Measurements from ENCODE around the gene EHBP1. TPM values are rescaled to one million over a fixed set of nuclear protein-coding genes. Genes with fewer than 3 reads are reported as not detected.

The EHBP1 gene
- total RNA-seq, 1 donor from 2014 or later, result 63.4 TPM

DNA sequence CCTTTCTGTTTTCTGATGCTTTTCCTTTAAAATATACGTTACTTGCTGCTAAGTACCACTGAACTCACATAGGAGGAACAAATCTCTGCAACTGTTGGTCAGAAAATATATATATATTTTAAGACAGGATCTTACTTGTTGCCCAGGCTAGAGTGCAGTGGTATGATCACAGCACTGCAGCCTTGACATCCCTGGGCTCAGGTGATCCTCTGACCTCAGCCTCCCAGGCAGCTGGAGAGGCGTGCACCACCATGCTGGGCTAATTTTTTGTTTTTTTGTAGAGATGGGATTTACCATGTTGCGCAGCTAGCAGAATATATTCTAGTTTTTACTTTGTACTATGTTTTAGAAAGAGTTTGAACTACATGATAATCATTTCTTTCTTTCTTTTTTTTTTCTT lies 51.5 kb downstream of the EHBP1 start:
- Mint-ChIP-seq H3K4me1 (ENCODE audit: low read depth, unreplicated experiment) (no peaks in the 10 kb centered on the region), H3K27ac (ENCODE audit: unreplicated experiment) (no peak overlapping the region)

GRCh38 chr2:62760026-62760425 lies 54.5 kb downstream of the EHBP1 start:
- peaks cover 2% of the 10 kb centered on the region for H3K9me3 Mint-ChIP-seq (ENCODE audit: unreplicated experiment)
- H3K27me3 Mint-ChIP-seq (ENCODE audit: unreplicated experiment), result peaks cover 2% of the 10 kb centered on the region
- no peak for DNase-seq
- TF ChIP-seq, protein P1, sequence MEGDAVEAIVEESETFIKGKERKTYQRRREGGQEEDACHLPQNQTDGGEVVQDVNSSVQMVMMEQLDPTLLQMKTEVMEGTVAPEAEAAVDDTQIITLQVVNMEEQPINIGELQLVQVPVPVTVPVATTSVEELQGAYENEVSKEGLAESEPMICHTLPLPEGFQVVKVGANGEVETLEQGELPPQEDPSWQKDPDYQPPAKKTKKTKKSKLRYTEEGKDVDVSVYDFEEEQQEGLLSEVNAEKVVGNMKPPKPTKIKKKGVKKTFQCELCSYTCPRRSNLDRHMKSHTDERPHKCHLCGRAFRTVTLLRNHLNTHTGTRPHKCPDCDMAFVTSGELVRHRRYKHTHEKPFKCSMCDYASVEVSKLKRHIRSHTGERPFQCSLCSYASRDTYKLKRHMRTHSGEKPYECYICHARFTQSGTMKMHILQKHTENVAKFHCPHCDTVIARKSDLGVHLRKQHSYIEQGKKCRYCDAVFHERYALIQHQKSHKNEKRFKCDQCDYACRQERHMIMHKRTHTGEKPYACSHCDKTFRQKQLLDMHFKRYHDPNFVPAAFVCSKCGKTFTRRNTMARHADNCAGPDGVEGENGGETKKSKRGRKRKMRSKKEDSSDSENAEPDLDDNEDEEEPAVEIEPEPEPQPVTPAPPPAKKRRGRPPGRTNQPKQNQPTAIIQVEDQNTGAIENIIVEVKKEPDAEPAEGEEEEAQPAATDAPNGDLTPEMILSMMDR (IDR thresholded peaks at IDR 0.05; ENCODE audit: partially characterized antibody, unreplicated experiment), result no peak
- H3K4me3 Mint-ChIP-seq (ENCODE audit: unreplicated experiment), result no peak overlapping the region
- H3K4me1 Mint-ChIP-seq (ENCODE audit: low read depth, unreplicated experiment), result no peaks in the 10 kb centered on the region
- peaks cover 4% of the 10 kb centered on the region for H3K36me3 Mint-ChIP-seq (ENCODE audit: unreplicated experiment)
- no peak overlapping the region for H3K27ac Mint-ChIP-seq (ENCODE audit: unreplicated experiment)

More for the DNA sequence above, 51.5 kb downstream of the EHBP1 start:
- Mint-ChIP-seq H3K36me3 (ENCODE audit: unreplicated experiment) (peaks cover 14% of the 10 kb centered on the region), H3K9me3 (ENCODE audit: unreplicated experiment) (peaks cover 5% of the 10 kb centered on the region), H3K27me3 (ENCODE audit: unreplicated experiment) (peaks cover 4% of the 10 kb centered on the region), H3K4me3 (ENCODE audit: unreplicated experiment) (no peak overlapping the region)
- TF ChIP-seq, protein P1 (IDR thresholded peaks at IDR 0.05; ENCODE audit: partially characterized antibody, unreplicated experiment), result no peak
- DNase-seq, result no peak

DNA sequence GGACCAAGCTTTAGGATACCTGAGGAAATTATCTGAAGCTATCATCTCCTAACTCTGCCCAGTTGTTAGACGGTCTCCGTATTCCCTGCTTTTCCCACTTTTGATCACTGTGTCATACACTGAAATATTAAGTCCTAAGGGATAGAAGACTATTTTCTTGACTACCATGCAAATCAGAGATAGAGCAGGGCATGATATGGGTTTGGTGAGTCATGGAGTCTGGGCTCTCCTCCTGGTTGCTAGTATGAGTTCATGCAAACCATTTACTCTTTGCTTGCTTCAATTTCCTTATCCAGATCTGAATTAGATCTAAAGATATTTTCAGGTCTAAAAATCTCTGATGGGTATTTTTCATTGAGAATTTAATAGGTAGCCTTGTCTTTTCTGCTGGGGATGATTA lies 55.0 kb downstream of the EHBP1 start:
- DNase-seq, result no peak
- Mint-ChIP-seq H3K36me3 (ENCODE audit: unreplicated experiment) (no peaks in the 10 kb centered on the region), H3K27ac (ENCODE audit: unreplicated experiment) (no peak overlapping the region), H3K4me1 (ENCODE audit: low read depth, unreplicated experiment) (no peaks in the 10 kb centered on the region), H3K4me3 (ENCODE audit: unreplicated experiment) (no peak overlapping the region), H3K27me3 (ENCODE audit: unreplicated experiment) (peaks cover 2% of the 10 kb centered on the region), H3K9me3 (ENCODE audit: unreplicated experiment) (peaks cover 2% of the 10 kb centered on the region)
- TF ChIP-seq, protein P1 (IDR thresholded peaks at IDR 0.05; ENCODE audit: partially characterized antibody, unreplicated experiment), result no peak

- Mint-ChIP-seq H3K4me1 (ENCODE audit: low read depth, unreplicated experiment) (no peaks in the 10 kb centered on the region), H3K4me3 (ENCODE audit: unreplicated experiment) (no peak overlapping the region), H3K27ac (ENCODE audit: unreplicated experiment) (no peak overlapping the region), H3K36me3 (ENCODE audit: unreplicated experiment) (peaks cover 4% of the 10 kb centered on the region), H3K9me3 (ENCODE audit: unreplicated experiment) (peaks cover 2% of the 10 kb centered on the region), H3K27me3 (ENCODE audit: unreplicated experiment) (peaks cover 2% of the 10 kb centered on the region)
- no peak for DNase-seq
- TF ChIP-seq, protein P1 (IDR thresholded peaks at IDR 0.05; ENCODE audit: partially characterized antibody, unreplicated experiment), result no peak
These were observed 60.3 kb downstream of the EHBP1 start for GRCh38 chr2:62765619-62766376.

DNA sequence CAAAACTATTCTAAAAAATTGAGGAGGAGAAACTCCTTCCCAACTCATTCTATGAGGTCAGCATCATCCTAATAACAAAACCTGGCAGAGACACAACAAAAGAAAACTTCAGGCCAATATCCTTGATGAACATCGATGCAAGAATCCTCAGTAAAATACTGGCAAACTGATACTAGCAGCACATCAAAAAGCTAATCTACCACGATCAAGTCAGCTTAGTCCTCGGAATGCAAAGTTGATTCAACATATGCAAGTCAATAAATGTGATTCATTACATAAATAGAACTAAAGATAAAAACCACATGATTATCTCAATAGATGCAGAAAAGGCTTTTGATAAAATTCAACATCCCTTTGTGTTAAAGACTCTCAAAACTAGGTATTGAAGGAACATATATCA lies 63.1 kb downstream of the EHBP1 start:
- H3K27me3 Mint-ChIP-seq (ENCODE audit: unreplicated experiment), result no peaks in the 10 kb centered on the region
- no peak for DNase-seq
- H3K27ac Mint-ChIP-seq (ENCODE audit: unreplicated experiment), result no peak overlapping the region

More for the DNA sequence above, 63.1 kb downstream of the EHBP1 start:
- TF ChIP-seq, protein P1 (IDR thresholded peaks at IDR 0.05; ENCODE audit: partially characterized antibody, unreplicated experiment), result no peak
- no peaks in the 10 kb centered on the region for H3K9me3 Mint-ChIP-seq (ENCODE audit: unreplicated experiment)
- no peak overlapping the region for H3K4me3 Mint-ChIP-seq (ENCODE audit: unreplicated experiment)
- H3K36me3 Mint-ChIP-seq (ENCODE audit: unreplicated experiment), result peaks cover 4% of the 10 kb centered on the region
- no peaks in the 10 kb centered on the region for H3K4me1 Mint-ChIP-seq (ENCODE audit: low read depth, unreplicated experiment)

Data from glutamatergic neuron (in vitro differentiated cells).